GM11168 (cell line): ENCODE measurements around the gene SLC16A5.
"Not testable (repeated sequence)": the region's sequence is repeated elsewhere in the genome, so short reads cannot be mapped to it uniquely, and the experiment has no call there.

ENCODE experiments used
- in situ Hi-C: fragments of 300-500 bp; cut with MboI; formaldehyde crosslinking; loops from one replicate; pipeline ENCODE4 v1.12.0; 2022; ENCODE audit warnings: low sequenced_read_pairs; ENCODE audit not compliant: unreplicated experiment

Gene SLC16A5, protein sequence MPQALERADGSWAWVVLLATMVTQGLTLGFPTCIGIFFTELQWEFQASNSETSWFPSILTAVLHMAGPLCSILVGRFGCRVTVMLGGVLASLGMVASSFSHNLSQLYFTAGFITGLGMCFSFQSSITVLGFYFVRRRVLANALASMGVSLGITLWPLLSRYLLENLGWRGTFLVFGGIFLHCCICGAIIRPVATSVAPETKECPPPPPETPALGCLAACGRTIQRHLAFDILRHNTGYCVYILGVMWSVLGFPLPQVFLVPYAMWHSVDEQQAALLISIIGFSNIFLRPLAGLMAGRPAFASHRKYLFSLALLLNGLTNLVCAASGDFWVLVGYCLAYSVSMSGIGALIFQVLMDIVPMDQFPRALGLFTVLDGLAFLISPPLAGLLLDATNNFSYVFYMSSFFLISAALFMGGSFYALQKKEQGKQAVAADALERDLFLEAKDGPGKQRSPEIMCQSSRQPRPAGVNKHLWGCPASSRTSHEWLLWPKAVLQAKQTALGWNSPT

DNA sequence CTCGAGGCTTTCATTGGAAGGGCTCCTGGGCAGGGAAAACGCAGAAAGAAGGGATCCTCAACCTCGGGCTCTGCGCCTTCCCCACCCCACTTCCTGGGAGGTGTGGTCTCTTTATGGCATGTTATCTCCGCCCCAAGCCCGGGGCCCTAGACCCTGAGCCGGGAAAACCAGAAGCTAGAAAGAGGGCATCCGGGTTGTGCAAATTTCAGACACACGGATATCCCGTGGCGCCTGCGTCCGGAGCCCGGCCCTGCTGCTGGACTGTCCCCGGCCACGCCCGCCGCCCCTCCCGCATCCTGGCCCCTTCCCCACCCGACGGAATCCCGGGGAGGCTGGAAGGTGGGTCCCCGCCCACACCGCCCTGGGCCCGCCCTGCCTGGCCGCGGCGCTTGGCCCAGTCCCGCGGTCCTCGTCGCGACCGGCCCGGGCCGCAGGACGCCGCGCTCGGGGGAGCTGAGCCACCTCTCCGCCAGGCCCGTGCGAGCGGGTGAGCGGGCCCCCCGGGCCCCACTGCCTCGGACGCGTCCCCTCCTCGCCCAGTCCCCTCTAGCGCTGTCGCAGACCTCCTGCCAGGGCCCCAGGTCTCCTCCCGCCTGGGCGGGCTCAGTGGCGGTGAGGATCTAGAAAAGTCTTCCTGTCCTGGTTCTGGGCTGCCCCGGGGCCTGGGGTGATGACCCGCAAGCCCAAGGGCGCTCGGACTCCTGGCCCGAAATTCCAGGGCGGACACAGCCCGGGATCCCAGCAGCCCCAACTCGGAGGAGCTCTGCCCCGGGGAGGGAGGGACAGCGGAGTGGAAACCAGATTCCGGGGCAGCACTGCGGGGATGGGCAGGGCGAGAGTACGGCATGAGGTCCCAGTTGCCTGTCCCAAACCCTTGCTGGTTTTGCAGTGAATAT lies at the start of gene SLC16A5:
SLC16A5 (plus strand) TSS at position 397 of the 896 bp plus-strand sequence. CDS start 5,683 bp downstream, outside the sequence.
- in situ Hi-C loops = no loop called here

DNA sequence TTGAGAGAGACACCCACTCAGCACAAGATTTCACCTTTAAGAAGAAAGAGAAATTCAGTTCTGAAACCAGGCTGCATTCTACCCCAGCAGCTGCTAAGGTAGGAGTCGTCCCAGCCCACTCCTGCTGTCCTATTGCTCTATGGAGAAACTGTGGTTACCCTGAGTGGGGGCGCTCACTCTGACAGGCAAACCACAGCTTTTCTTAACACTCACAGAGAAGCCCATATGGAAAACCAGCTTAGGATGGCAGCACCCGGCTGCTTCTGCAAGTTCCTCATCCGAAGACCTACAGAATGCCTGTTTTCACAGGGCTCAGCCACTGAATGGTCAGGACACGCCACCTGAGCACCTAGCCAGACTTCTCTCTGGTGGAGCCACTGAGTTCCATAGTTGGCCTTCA lies 48.5 kb upstream of the SLC16A5 start:
- in situ Hi-C loops = no loop called here

DNA sequence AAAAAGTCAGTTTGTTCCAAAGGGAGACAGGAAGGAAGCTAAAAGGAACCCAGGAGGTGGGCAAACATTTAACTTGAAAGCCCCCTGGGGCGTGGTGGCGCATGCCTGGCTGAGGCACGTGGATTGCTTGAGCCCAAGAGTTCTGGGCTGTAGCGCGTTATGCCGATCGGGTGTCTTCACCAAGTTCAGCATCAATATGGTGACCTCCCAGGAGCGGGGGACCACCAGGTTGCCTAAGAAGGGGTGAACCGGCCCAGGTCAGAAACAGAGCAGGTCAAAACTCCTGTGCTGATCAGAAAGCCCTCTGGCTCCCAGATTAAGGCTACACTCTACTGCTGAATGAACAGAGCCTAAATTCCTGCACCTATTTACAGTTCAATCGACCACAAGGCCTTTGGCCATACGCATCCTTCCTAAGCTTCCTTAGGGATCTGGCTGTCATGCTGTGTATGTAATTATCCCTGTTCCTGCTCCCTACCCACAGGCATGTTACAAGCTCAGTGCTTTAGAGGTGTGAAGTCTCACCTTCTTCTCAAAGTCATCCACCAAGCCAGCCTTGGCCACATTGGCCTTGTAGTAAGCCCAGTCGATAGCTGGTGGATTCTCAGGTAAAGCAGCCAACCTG lies 46.0 kb upstream of the SLC16A5 start:
- in situ Hi-C loops = no loop called here

DNA sequence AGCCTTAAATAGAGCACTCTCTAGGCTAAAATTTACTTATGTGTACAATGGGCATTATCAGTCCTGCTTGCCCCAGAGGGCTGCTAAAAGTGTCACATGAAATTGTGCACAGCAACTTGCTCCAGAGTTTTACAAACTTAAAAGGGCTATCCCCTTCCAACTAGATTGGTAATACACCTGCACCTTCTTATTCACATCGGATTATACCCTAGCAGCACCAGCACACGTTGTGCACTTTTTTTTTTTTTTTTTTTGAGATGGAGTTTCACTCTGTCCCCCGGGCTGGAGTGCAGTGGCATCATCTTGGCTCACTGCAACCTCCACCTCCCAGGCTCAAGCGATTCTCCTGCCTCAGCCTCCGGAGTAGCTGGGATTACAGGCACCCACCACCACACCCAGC lies 44.0 kb upstream of the SLC16A5 start:
- in situ Hi-C loops = not testable (repeated sequence)

DNA sequence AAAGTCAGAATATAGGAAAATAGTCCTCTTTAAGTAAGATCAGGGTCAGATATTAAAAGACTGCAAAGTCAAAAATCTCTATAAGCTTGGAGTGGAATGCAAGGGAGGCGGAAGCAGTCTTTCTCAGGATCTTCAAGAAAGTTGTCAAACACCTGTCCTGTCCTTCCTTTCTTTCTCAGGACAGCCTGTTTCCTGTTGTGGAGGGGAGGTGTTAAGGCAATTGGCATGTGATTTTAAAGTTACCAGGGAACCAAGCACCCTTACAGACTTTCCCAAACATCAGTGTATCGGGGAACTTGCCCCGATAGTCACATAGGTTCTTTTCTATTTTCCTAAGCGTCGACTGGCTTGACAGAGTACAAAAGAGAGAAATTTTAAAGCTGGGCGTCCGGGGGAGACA lies 43.0 kb upstream of the SLC16A5 start:
- in situ Hi-C loops = no loop called here

DNA sequence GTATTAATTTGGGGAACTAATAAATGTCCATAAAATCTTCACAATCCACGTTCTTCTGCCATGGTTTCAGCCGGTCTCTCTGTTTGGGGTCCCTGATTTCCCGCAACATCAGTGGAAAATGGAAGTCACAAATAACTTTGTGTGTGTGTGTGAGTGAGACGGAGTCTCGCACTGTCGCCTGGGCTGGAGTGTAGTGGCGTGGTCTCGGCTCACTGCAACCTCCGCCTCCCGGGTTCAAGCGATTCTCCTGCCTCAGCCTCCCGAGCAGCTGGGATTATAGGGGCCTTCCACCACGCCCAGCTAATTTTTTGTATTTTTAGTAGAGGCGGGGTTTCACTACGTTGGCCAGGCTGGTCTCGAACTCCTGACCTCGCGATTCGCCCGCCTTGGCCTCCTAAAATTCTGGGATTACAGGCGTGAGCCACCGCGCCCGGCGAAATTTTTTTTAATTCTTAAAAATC lies 41.8 kb upstream of the SLC16A5 start:
- in situ Hi-C loops = not testable (repeated sequence)

DNA sequence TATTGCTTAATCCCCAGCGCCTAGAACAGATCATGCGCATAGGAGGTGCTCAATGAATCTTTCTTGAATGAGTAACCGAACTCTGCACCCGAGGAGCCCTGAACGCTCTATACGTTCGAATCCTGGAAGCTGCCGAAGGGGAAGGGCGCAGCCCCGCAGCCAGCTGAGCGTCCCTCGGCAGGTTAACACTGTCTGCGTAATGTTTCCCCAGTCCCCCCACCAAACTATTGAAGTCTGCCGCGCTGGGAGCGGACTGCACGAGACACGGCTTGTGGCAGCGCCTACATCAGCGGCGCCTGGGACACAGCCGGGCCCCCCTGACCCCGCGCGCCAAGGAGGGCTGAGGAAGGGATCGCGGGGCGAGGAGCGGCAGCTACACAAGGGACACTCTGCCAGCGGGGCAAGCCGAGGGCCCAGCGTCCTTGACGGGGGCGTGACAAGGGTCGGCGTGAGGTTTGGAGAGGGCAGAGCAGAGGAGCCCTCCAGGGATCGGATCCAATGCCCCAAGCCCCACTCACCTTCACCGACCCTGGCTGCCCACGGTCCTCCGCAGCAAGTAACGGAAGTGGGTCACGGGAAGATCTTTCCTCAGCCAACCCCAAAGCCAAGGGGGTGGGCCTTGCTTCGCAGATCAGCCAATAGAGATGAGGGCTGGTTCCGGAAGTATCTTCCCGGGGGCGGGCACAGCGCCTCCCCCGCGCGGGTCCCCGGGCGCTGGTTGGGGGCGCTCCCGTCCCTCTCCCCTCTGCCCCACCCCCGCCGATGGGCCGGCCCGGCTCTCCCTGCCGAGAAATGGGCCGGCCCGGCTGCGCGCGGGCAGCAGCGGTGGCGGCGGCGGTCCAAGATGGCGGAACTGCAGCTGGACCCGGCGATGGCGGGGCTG lies 41.1 kb upstream of the SLC16A5 start, which contains the start of the genes ATP5PD and KCTD2:
ATP5PD (minus strand) TSS at position 563 of the 883 bp plus-strand sequence. CDS start 4,319 bp downstream, outside the sequence.
KCTD2 (plus strand) TSS at position 819 of the 883 bp plus-strand sequence; CDS start at position 845, 26 bp downstream.
- in situ Hi-C loops = no loop called here

DNA sequence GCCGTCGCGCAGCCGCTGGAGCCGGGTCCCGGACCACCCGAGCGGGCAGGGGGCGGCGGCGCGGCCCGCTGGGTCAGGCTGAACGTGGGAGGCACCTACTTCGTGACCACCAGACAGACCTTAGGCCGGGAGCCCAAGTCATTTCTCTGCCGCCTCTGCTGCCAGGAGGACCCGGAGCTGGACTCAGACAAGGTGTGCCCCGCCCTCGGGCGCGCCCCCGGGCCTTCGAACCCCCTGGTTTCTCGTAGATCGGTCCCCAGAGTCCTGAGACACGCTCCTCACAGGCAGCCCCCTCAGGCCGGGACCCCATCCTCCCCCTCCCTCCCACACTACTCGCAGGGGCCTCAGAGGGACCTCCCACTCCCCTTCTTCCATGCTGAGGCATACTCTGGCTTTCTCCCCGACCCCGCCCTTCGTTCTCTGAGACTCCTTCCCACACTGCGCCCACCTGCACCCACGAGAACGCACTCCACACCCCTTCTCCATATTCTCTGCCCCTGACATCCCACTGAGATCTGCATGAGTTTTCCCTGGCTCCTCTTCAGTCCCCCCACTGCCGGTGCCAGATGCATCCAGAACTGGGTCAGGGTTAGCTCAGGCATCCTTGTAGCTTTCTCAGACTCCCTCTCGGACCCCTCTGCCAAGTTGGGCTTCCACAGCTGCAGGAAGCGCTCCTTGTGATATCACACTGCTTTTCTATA lies 40.2 kb upstream of the SLC16A5 start:
- in situ Hi-C loops = no loop called here

DNA sequence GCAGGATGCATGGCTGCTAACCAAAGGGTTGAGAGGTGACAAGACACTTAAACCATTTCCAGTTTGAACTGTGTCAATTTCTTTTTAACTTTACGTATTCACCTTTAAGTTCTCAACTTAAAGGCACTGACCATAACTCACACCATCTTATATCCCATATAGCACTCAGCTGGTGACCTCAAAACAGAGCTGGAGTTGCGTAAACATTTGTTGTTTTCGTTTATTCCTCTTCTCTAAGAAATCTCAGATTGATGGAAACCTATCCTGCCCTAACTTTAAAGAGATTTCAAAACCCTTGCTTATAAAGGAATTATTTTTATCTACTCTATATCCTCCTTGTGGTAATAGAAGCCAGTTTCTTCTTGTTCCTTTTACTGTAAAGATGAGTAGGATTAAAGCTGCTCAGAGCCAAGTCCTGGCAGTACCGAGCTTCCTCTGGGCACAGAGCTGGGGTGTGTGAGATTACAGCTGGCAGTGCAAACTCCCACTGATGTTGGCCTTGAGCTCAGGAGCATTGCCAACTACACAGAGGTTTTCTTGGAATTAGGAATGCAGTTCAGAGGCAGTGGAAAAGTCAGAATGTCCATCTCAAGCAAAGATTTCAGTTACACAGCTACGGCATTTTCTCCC lies 39.4 kb upstream of the SLC16A5 start:
- in situ Hi-C loops = no loop called here

DNA sequence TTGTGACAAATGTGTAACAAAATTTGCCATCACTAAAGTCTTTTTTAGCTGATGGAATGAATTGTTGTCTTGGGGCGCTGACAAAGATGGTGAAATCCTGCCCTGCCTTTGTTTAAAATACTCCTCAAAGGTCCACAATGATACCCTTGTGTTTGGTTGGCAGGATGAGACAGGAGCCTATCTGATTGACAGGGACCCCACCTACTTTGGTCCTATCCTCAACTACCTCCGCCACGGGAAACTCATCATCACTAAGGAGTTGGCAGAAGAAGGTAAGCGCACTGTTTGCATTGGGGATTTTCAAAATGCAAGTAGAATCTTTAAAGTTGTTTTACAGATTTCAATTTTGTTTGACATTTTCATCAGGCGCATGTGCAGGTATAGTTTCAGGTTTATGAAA lies 38.7 kb upstream of the SLC16A5 start:
- in situ Hi-C loops = no loop called here

DNA sequence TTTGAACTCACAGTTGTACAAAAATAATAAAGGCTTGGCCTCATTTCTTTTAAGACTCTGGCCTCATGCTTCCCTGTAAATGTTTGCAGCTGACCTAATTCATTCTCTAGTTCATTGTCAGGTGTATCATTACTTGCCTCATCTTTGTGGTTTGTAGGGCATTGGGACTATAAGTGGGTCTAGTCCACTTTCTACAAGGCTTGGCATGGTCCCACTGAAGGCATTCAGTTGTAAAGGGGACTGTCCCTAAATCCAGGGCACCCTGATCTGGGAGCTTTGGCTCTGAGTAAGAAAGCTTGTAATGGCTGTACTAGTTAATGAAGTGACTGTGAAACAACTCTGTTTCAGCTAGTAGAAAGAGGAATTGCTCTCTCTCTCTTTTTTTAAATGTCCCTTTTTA lies 38.0 kb upstream of the SLC16A5 start:
- in situ Hi-C loops = no loop called here

DNA sequence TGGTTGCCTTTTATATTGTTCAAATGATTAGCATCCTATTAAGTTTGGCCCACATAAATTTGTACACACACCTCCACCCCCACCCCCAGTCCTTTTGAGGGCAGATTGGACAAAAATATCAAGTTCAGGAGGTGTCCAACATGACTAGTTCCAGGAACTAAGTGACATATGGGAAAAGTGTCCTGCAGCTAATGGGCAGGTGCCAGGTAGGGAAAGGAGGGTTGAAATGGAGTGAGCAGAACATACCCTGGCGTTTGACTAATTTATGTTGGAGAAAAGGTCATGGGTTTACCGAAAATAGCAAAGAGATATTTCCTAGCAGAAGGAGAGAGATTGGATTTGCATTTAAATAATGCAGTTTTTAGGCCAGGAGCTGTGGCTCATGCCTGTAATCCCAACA lies 35.8 kb upstream of the SLC16A5 start:
- in situ Hi-C loops = no loop called here

DNA sequence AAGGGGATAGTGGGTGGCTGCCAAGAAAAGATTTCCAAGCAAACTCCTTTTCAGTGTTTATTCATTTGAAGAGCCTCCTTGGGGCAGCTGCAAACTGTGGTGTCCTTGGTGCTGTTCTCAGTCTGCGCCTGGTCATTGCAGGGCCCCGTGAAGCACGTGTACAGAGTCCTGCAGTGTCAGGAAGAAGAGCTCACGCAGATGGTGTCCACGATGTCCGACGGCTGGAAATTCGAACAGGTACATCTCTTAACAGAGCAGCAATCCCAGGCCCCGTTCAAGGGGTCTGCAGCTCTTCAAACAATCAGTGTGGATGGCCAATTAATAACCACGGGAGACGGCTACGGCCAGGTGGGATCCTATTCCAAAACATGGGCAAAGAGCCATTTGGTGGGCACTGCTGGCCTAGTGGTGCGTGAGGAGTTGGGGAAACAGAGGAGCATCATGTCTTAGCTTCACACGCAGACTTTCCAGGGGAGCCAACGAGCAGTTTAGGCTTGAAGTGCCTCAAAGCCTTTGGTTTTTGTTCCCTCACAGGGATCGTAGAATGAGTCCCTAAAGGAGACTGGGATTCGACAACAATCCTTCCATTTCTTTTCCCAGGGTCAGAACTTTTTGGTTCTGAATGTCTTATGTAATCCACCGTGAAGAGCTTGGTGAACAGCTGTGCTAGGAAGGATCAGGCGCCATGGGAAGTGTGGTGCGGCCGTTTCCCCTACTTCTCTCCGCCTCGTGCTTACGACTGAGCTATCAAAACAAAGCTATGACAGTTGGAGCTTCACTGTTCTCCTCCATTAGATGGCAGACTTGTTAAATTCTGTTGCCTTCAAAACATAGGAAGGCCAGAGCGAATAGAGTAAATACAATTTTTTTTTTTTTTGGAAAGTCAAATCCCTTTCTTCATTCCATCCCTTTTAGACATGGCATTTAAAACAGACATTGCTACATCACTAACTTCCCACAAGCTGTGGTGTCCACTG lies 28.1 kb upstream of the SLC16A5 start:
- in situ Hi-C loops = no loop called here

DNA sequence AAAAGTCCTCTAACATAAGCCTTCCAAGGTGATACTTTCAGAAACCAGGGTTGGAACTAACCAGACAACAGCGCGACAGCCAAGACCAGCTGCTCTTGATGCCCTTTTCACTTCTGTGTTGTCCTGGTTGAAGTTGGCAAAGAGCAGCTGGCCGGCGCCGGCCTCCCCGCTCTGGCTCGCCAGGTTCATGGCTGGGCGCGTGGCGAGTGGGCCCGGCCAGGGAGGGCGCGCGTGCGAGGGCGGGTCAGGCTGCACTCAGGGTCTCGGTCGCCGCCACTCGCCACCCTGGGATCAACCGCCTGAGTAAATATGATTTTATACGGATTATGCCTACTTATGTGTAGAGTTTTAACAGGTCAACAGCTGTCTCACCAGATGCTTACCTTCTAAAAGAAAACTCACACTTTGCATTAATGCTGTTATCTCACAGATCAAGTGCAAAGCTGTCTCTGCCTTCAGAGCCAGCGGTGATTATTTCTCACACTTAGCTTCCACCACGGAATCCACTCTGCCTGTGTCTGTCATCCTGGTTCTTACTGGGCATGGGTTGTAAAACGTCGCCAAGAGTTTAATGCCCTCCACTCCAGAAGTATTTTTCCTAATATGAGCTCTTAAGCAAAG lies 27.2 kb upstream of the SLC16A5 start:
- in situ Hi-C loops = no loop called here

DNA sequence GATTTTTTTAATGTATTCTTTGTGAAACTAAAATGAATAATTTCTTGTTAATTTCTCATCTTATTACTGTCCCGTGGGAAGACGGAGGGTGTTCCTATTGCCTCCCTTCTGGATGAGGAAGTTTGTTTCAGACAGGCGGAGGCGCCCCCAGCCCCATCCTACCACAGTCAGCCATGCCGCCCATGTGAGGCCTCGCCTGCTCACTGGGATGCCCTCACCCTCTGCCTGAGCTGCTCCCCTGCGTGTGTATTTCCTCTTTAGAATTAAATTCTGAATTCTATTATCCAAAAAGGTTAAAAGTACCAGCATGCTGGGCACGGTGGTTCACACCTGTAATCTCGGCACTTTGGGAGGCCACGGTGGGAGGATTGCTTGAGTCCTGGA lies 26.7 kb upstream of the SLC16A5 start:
- in situ Hi-C loops = no loop called here

DNA sequence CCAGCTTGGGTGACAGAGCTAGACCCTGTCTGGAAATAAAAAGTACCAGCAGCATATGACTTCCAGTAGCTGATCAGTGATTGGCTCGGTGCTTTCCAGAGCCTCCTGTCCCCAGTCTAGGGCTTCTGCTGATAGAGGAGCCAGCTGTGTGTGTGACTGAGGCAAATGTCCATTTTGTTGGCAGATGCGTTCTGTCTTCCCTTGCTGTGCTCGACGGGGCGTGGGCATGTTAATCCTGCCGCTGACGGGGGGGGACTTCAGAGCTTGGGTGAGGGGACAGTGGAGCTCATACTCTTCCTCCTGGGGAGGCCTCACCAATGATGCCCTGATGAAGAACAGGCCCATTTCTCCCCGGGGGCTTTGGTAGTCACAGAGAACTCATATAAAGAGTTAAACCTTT lies 26.1 kb upstream of the SLC16A5 start:
- in situ Hi-C loops = no loop called here

DNA sequence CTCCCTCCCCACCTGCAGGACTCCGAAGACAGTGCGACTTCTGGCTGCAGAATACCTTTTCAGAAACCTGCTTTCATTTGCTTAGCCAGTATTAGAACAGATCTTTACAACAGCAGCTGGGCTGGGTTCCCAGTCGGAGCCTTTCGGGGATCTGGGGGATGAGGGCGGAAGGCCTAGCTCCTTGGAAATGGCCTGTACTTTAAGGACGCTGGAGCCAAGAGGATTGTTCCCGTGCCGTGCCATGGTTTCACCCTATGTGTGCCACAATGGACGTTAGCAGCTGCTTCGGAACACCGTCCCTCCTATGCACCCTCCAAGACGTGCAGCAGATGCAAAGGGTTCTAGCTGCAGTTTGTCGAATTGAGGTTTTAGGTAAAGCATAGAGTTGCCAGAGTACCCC lies 24.6 kb upstream of the SLC16A5 start:
- in situ Hi-C loops = no loop called here
